ENCODE data around the gene NVL.
"Not testable (repeated sequence)": the region's sequence is repeated elsewhere in the genome, so short reads cannot be mapped to it uniquely, and the experiment has no call there.

NVL gene

DNA sequence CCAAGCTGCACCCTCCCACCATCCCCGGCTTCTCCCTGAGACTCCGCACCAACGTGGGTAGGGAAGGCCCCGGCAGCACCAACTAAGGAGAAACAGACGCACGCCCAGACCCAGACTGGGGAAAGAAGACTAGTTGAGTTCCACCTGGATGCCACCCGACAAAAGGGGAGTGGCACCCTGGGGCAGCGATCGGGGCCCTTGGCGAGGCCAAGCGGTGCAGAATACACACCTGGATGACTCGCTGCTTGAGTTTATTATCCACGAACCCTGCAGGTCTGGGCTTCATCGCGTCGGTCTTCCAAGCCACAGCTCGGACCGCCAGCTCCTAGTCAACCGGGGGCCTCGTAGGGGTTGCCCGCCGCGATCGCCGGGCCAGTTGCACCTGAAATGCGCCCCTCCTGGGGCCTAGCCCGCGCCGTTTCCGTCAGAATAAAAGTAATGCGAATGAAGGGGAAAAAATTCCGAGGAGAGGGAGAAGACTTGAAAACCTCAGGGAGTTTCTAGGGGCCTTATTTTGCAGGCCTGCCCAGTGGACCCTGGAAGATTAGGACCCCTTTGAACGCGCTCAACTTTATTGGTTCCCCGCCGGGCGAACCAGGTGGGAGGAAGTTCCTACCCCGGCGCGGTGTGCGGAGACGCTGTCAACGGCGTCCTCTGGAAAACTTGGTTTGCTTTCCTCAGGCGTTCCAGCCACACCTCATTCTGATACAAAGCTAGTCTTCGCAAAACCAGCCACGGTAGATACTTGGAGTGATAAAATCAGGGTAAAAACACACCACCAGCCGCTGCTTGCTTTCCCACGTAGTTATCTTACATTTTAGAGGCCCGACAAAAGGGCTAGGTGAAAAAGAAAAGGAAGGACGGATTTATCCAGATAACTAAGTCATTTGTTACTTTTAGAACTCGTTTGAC is at the start of gene NVL:
TSS of gene NVL (minus strand) at position 331 of the 912 bp plus-strand sequence. CDS start at position 286, 45 bp downstream.
- peak; percentile 87 for DNase-seq (ENCODE audit: low spot score)

DNA sequence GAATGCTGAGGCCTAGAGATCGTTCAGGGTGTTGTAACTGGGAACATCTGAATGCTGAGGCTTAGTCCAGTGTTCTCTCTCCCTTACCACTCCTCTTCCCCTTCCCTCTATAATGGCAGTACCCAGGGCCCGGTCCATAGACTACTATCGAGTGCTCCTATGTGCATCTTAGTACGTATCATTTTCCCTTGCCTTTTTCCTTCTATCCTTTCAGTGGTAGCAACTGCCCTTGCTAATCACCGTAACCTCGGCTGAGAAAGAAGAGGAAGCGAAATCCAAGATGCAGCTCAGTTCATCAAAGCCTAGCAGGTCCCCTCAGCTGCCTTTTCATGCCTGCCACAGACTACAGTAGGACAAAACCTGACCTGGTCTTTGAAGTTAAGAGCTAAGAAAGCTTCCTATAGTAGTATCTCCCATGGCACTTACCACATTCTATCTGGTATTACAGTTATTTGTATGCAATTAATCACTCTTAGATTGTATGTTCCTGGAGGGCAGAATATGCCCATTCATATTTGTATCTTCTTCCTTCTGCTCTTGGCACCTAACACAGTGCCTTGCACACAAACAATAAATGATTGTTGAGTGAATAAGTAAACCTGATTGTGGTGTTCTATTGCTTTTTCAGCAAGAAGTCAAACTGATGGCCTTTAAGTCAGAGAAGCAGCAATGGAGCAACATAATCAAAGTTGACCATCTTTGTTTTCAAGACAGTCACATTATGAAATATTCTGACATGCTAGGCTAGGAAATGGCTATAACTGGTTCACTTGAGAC is 49.1 kb upstream of the NVL start:
- no peak for DNase-seq (ENCODE audit: low spot score)

DNA sequence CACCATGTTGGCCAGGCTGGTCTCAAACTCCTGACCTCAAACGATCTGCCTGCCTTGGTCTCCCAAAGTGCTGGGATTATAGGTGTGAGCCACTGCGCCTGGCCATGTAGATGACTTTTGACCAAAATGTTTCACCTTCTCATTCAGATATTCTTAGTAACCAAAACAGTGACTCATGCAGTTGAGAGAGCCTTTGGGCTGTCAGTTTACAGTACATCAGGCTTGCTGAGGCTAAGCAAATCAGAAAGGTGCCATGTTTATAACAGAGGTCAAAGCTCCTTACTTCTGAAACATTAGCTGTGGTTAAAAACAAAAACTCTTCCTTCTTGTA is 47.7 kb upstream of the NVL start:
- DNase-seq (ENCODE audit: low spot score): peak; percentile 82

DNA sequence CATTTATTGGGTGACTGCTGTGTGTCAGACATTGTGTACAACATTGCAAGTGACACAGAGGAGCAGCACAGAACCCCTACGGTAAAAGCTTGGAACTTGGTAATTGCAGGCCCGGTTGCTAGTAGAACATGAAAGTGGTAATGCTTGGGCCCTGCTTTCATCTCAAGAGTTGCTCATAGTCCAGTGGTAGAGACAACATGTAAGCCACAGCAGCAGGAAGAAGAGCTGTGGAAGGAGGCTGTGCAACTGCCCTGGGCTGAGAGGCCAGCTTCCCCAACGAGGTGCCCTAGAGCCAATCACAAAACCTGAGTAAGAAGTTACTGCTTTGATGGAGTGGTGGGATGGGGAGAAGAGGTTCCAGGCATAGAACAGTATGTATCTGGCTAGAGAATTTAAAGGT is 45.1 kb upstream of the NVL start:
- no peak for DNase-seq (ENCODE audit: low spot score)

DNA sequence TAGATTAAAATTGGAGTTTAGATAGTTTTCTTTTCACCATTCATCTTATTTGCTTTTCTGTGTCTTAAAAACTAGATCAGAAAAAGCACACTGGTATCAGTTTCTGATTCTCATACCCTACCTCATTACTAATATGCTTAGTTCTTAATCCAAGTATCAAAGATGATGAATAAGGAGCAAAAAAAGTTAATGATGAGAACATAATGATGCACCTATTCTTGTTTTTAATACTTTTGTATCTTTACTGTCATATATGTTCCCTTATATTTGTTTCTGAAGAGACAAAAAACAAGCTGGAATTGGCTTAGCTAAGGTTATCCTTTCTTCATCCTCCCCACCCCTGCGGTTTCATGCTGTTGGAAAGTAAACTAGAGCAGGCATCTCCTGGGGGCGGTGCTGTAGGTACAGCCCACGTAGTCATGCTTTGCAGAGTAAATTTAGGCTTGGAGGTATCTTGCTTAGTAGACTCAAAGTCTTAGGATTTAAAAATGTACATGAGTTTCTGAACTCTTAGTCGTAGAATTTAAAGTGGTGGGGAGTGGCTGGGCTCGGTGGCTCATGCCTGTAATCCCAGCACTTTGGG is 43.1 kb upstream of the NVL start:
- DNase-seq (ENCODE audit: low spot score): no peak

DNA sequence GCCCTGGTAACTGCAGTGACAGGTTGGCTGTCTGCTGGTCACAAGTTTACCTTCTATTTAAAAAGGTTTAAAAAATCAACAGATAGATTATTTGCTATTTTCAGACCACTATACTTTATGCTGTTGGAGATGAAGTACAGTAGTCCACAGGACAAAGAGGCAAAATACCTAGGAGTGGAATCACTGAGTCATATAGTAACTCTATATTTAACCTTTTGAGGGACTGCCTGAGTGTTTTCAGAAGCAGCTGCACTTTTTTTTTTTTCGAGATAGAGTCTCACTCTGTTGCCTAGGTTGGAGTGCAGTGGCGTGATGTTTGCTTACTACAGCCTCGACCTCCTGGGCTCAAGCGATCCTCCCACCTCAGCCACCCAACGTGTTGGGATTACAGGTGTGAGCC is 38.4 kb upstream of the NVL start:
- peak; percentile 52 for DNase-seq (ENCODE audit: low spot score)

DNA sequence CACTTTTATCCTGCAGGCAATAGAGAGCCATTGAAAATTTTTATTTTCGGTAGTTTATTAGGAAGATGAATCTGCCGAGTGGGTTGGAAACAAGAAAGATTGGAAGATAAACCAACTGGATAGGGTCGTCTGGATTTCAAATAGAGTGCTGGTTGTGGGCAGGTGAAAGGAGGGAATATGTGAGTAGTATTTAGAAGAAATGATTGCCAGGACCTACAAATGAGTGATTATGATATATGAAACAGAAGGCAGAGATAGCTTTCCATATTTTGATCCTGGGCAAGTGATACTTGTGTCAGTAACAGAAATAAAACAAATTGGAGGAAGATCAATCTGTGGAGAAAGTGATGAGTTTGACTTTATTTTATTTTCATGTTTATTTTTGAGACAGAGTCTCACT is 29.2 kb upstream of the NVL start:
- no peak for DNase-seq (ENCODE audit: low spot score)

DNA sequence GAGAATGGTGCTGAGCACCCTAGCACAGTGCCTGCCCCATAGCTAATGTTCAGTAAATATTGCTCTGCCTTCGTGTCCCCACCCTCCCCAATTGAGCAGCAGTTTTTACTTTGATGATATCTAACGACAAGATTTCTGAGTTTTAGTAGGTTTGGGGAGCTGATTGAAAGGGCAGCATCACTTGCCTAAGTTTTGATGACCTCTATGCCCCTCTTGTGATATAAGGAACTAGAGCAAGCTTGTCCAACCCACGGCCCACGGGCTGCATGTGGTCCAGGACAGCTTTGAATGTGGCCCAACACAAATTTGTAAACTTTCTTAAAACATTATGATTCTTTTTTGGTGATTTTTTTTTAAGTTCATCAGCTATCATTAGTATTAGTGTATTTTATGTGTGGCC is 28.3 kb upstream of the NVL start:
- DNase-seq (ENCODE audit: low spot score): no peak

DNA sequence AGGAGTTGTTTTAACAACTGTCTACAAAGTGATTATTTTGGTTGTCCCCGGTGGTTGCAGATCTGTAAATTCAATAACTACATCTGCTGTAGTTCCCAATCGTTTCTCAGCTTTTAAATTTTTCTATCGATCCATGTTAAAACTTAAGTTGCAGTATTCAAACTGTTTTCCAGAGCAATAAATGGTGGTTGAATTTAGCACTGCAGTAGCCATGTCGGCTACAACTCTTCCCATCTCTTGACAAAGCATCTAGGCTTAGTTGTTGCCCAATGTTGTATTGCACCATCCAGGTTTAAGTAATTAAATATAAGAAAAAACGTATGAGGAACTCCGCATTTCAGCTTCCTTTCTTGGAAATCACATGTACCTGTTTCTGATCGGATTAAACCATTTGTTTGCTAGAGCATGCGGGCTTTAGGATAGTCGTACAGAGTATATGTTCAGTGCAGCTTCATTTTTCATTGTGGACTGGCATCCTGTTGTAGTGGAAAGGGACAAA is 27.7 kb upstream of the NVL start:
- no peak for DNase-seq (ENCODE audit: low spot score)

DNA sequence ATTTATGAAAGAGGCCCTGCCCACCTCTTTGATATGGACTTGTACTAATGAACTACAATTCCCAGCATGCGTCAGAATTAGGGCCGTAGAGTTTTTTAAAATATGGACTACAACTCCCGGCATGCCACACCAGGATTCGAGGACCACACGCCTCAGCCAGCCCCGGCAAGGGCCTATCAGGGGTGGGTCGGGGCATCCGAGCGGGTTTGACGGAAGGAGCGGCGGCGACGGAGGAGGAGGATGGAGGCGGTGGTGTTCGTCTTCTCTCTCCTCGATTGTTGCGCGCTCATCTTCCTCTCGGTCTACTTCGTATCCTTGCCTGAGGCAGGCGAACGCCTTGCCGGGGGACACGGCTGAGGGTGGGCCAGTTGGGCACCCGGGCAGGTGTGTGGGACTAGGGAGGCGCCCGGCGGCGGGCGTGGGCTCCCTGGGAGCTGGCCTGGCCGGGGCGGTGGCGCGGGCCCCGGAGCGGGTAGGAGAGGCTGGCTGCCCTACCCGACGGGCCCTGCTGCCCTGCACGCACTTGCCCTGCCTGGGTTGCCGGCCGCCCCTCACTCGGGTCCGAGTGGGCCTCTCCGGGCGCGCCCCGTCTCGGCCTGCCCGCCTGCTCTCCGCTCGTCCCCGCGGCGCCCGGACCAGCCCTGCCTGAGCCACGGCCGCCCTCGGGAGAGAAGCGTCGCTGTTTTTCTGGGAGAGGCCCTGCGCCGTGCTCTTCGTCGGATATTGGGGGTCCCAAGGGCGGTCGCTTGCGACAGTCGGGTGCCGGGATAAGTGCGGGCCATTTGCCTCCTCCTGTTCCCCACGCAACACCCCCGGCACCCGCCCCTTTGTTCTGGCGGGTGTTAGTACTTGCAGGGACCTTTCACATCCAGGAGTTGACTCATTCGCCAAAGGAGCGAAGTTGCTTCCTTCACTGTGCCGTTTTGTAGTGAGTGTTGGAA is 27.0 kb upstream of the NVL start, which contains the start of gene CNIH4:
TSS of gene CNIH4 (plus strand) at position 195 of the 941 bp plus-strand sequence. CDS start at position 241, 46 bp downstream.
- DNase-seq (ENCODE audit: low spot score): peak; percentile 96

DNA sequence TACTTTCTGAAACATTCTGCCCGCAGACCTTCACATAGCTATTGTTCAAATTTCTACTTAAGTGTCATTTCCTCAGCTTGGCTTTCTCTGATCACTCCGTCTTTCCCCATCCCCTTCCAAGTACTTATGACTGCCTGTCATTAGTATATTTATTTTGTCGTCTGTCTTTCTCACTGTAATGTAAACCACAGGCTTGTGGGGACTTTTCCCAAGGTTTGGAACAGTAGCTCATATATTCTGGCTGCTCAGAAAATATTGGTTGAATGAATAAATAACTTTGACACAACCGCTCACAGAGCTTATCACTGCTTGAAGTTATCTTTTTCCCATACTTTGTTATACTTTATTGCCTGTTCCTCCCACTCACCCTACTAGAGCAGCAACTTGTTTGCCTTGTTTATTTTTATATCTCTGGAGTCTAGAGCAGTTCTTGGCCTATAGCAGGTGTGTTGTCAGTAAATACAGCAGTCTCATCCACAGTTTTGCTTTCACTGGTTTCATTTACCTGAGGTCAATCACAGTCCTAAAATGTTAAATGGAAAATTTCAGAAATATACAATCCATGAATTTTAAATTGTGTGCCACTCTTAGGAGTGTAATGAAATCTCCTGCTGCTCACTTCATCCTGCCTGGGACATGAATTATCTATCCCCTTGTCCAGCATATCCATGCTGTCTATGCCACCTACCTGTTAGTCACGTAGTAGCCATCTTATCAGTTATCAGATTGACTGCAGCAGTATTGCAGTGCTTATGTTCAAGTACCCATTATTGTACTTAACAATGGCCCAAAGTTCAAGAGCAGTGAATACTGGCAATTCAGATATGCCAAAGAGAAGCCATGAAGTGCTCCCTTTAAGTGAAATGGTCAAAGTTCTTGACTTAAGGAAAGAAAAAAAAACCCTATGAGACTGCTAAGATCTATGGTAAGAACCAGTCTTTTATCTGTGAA is 24.3 kb upstream of the NVL start:
- no peak for DNase-seq (ENCODE audit: low spot score)

DNA sequence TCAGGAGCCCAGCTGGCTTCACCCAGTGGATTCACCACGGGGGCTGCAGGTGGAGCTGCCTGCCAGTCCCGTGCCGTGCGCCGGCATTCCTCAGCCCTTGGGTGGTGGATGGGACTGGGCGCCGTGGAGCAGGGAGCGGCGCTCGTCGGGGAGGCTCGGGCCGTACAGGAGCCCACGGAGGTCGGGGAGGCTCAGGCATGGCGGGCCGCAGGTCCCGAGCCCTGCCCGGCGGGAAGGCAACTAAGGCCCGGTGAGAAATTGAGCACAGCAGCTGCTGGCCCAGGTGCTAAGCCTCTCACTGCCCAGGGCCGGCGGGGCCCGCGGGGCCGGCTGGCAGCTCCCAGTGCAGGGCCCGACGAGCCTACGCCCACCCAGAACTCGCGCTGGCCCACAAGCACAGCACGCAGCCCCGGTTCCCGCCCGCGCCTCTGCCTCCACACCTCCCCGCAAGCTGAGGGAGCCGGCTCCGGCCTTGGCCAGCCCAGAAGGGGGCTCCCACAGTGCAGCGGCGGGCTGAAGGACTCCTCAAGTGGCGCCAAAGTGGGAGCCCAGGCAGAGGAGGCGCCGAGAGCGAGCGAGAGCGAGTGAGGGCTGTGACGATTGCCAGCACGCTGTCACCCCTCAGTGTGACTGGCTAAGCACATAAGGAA is 22.6 kb upstream of the NVL start:
- DNase-seq (ENCODE audit: low spot score): not testable (repeated sequence)

DNA sequence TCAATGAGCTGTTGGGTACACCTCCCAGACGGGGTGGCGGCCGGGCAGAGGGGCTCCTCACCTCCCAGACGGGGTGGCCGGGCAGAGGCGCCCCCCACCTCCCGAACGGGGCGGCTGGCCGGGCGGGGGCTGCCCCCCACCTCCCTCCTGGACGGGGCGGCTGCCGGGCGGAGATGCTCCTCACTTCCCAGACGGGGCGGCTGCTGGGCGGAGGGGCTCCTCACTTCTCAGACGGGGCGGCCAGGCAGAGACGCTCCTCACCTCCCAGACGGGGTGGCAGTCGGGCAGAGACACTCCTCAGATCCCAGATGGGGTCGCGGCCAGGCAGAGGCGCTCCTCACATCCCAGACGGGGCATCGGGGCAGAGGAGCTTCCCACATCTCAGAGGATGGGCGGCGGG is 19.7 kb upstream of the NVL start:
- DNase-seq (ENCODE audit: low spot score): not testable (repeated sequence)

DNA sequence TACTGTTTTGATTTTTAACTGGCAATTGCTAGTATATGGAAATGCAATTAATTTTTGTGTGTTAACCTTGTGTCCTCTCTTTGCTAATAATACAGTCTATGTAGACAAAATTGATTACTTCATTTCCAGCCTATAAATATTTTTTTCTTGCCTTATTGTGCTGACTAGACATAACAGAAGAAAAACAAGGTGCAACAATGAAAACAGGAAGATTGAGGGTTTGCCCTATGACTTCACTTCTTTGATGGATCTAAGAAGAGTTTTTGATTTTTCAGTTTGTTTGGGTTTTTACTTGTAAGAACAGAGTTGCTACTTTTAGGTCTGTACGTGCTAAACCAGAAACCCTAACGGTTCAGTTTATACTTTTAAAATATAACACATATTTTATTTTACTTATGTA is 18.2 kb upstream of the NVL start:
- DNase-seq (ENCODE audit: low spot score): no peak

DNA sequence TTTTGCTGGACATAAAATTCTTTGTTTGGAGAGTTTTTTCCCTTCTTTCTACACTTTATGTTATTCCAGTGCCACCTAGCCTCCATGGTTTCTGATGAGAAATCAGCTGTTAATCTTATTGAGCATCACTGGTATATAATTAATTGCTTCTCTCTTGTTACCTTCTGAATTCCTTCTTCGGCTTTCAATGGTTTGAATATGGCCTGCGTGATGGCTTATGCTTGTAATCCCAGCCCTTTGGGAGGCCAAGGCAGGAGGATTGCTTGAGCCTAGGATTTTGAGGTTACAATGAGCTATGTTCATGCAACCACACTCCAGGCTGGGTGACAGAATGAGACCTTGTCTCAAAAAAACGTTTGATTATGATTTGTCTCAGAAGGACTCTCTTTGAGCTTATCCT is 13.7 kb upstream of the NVL start:
- no peak for DNase-seq (ENCODE audit: low spot score)

DNA sequence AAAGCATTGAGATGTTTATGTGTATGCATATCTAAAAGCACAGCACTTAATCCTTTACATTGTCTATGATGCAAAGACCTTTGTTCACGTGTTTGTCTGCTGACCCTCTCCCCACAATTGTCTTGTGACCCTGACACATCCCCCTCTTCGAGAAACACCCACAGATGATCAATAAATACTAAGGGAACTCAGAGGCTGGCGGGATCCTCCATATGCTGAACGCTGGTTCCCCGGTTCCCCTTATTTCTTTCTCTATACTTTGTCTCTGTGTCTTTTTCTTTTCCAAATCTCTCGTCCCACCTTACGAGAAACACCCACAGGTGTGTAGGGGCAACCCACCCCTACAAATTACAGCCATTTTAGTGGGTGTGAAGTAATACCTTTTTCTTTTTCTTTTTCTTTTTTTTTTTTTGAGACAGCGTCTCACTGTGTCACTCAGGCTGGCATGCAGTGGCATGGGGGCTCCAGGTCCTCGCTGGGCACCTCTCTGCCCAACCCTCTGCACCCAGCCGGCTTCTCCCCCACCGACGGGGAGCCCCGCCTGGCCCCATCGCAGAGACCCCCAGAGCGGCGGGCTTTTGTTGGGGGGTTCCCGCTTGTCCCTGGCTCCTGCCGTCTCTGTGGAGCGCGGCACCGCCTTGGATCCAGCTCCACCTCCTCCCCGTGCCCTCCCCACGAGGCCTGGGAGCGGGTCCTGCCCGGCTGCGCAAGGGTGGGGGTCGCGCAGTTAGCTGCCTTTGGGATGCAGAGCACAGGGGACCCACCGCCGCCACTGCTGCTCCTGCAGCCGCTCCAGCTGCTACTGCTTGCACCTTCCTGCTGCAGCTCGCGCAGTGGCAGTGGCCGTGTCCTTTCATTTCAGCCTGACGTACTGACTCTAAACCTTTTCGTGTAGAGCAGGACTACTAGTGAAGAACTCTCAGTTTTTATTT is 10.7 kb upstream of the NVL start:
- peak; percentile 42 for DNase-seq (ENCODE audit: low spot score)

DNA sequence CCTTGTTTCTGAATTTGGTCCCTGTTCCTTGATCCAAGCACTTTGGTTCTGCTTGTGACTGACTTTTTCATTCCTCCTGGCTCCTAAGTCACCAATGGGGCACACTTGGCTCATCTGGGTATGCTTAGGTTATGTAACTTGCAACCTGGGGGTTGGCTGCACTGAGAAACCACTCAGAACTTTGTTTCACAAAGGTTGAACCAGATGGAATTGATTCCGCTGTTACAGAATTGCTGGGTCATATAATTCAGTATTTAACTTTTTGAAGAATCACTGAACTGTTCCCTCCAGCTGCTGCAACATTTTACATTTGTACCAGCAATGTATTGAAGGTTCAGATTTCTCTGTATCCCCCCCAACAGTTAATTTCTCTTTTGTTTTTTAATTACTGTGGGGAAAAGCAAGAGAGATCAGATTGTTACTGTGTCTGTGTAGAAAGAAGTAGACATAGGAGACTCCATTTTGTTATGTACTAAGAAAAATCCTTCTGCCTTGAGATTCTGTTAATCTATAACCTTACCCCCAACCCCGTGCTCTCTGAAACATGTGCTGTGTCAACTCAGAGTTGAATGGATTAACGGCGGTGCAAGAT is 9.6 kb upstream of the NVL start:
- DNase-seq (ENCODE audit: low spot score): no peak

DNA sequence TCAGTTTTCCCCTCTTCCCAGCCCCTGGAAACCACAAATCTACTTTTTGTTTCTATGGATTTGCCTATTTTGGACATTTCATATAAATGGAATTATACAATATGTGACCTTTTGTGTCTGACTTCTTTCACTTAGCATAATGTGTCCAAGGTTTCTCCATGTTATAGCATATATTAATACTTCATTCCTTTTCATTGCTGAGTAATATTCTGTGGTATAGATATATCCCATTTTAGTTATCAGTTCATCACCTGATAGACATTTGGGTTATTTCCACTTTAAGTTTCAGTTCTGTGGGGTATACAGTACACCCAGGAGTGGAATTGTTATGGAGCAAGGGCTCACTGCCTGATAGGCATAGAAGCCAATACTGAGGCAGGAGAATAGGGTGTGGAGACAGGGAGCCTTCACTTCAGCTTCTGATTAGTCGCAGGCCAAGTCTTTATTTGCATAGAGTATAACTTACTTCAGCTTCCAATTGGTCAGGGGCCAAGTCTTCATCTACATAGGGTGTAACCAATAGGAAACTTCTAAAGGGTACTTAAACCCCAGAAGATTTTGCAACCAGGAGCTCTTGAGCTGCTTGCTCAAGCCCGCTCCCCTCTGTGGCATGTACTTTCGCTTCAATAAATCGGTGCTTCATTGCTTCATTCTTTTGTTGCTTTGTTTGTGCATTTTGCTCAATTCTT is 8.3 kb upstream of the NVL start:
- no peak for DNase-seq (ENCODE audit: low spot score)

Data from activated CD4-positive, alpha-beta T cell treated with anti-CD3 and anti-CD28 coated beads, Interleukin-2, Interleukin-4, amounts not matched to agents 100 ng/mL and 50 ng/mL, durations not matched to agents 16 hours and 8 hours (primary cell).